ENCODE data around the gene GDPD5. TPM values are rescaled to one million over a fixed set of nuclear protein-coding genes. Genes with fewer than 3 reads are reported as not detected.

Gene GDPD5, protein sequence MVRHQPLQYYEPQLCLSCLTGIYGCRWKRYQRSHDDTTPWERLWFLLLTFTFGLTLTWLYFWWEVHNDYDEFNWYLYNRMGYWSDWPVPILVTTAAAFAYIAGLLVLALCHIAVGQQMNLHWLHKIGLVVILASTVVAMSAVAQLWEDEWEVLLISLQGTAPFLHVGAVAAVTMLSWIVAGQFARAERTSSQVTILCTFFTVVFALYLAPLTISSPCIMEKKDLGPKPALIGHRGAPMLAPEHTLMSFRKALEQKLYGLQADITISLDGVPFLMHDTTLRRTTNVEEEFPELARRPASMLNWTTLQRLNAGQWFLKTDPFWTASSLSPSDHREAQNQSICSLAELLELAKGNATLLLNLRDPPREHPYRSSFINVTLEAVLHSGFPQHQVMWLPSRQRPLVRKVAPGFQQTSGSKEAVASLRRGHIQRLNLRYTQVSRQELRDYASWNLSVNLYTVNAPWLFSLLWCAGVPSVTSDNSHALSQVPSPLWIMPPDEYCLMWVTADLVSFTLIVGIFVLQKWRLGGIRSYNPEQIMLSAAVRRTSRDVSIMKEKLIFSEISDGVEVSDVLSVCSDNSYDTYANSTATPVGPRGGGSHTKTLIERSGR
- total RNA-seq: 3.6 and 5.1 TPM in 2 replicates

DNA sequence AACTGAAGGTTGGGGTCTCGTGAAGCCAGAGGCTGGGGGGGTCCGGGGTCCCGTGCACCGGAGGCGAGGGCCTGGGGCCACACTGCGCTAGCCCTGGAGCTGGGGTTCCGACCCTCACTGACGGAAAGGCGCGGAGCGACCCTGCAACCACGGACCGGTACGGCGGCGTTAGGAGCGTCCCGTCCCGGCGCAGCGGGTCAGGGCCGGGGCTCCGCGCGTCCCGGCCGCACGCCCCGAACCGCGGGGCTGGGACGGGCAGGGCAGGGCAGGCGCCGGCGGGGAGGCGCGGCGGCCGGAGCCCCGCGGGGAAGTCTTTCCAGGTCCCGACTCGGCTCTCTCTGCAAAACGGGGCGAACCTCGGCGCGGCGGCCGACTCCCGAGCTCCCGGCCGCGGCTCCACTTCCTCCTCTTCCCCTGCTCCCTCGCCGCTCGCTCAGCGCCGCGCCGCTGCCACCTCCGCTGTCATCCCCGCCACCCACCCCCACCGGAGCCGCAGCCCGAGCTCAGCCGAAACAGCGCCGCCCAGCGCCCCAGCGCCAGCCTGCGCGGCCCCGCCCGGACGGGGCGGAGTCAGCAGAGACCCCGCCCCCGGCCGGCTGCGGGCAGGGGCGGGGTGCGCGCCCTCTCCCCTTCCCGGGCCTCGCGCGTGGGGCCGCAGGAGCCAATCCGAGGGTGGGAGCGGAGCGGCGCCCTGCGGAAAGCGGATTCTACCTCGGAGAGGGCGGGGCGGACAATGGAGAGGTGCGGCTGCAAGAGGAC, at the start of gene GDPD5:
GDPD5 (minus strand) TSS at position 509 of the 759 bp plus-strand sequence. CDS start 48,206 bp downstream, outside the sequence.

DNA sequence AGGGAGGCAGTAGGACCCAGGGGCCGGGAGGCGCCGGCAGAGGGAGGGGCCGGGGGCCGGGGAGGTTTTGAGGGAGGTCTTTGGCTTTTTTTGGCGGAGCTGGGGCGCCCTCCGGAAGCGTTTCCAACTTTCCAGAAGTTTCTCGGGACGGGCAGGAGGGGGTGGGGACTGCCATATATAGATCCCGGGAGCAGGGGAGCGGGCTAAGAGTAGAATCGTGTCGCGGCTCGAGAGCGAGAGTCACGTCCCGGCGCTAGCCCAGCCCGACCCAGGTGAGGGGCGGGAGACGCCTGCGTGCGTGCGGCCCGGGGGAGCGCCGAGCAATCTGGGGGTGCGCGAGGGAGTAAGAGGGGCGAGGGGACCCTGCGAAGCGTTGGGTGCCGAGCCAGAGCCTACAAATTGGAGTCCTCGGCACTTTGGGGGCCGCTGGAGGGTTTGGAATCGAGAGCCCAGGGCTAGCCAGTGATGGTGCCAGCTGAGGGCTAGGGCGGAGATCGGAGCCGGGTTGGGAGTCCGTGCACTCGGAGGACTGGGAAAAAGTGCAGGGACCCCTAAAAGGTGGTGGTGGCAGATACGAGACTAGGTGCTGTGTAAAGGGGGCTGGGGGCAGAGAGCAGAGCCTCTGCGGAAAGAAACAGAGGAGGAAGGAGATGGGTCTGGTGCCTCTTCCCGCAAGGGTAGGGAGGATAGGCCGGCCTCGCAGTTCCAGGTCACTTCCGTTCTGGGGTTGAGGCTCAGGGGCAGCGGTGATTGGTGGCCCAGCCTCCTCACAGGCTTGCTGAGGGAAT, 36.5 kb upstream of the GDPD5 start, which contains the start of gene SERPINH1:
SERPINH1 (plus strand) TSS at position 206 of the 788 bp plus-strand sequence. CDS start 4,097 bp downstream, outside the sequence.

DNA sequence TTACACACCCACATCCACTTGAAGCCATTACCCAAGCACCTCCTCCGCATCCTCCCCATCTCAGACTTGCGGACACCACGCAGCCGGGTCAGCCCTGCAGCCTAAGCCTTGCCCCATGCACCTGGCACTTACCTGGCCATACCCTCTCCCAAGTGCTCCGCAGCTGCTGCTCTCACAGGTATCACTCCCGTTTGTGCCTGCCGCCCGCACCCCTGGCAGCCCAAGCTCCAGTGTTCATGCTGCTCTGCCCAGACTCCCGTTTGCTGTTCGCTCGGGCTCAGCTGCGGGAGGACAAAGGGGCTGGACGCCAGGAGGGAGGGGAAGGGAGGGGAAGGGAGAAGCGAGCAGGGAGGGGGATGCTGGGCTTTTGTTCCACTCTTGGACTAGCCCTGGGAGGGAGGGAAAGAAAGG, 92.8 kb downstream of the GDPD5 start, which contains the start of gene KLHL35:
KLHL35 (minus strand) TSS at position 293 of the 411 bp plus-strand sequence. CDS start 2,574 bp downstream, outside the sequence.

GRCh38 chr11:75399344-75400145, 126.2 kb downstream of the GDPD5 start, which contains the start of gene RPS3:
TSS of gene RPS3 (plus strand) at chr11:75399518. CDS start at chr11:75399548, 30 bp downstream.

Other genes with a start within 250 kb of the GDPD5 start
- 13.0 and 13.6 TPM in 2 replicates for gene ARRB1, start 174.3 kb downstream of the GDPD5 start, total RNA-seq
- 1,432 and 2,765 TPM in 2 replicates for gene RPS3, start 126.4 kb downstream of the GDPD5 start, total RNA-seq
- 4.0 and 6.2 TPM in 2 replicates for gene KLHL35, start 92.7 kb downstream of the GDPD5 start, total RNA-seq
- 1,132 and 1,478 TPM in 2 replicates for gene SERPINH1, start 36.3 kb upstream of the GDPD5 start, total RNA-seq
- 0.58 and 2.5 TPM in 2 replicates for gene MAP6, start 143.1 kb upstream of the GDPD5 start, total RNA-seq
- gene MOGAT2, start 191.9 kb upstream of the GDPD5 start, total RNA-seq: not detected in 2 replicates
- gene DGAT2, start 242.8 kb upstream of the GDPD5 start, total RNA-seq: 1.7 and 11.8 TPM in 2 replicates

All from regular cardiac myocyte (primary cell).